KOPT-K1 (cell line): ENCODE data around the gene CHRD.
A peak's percentile ranks its signal among the peaks of the same experiment; 100 is the strongest.
"Not testable (repeated sequence)": the region's sequence is repeated elsewhere in the genome, so short reads cannot be mapped to it uniquely, and the experiment has no call there.

Experiments used
- H3K27ac ChIP-seq: fragments of 200-600 bp; sonication (generic); 2 replicates; pipeline ENCODE4 v1.5.1; 2016; ENCODE audit warnings: antibody characterized with exemption, mild to moderate bottlenecking, low read depth, low read length; ENCODE audit not compliant: poor library complexity, severe bottlenecking
- H3K36me3 ChIP-seq: fragments of 200-600 bp; sonication (generic); 2 replicates; pipeline ENCODE4 v1.5.1; 2017; ENCODE audit warnings: antibody characterized with exemption, mild to moderate bottlenecking, low read length, moderate library complexity; ENCODE audit not compliant: insufficient read depth
- H3K9me3 ChIP-seq: fragments of 200-600 bp; sonication (generic); 2 replicates; pipeline ENCODE4 v1.5.1; 2017; ENCODE audit warnings: antibody characterized with exemption, low read length, mild to moderate bottlenecking; ENCODE audit not compliant: insufficient read depth, poor library complexity, severe bottlenecking

Gene CHRD

GRCh38 chr3:184379358-184380184 lies at the start of gene CHRD:
CHRD (plus strand) TSS chr3:184380054; CDS start chr3:184380319, 265 bp downstream.
- no peaks in the 10 kb centered on the region for H3K9me3 ChIP-seq
- H3K36me3 ChIP-seq, result no peaks in the 10 kb centered on the region
- no peak within 1 kb of the TSS for H3K27ac ChIP-seq

- H3K36me3 ChIP-seq, result peaks cover 82% of the 10 kb centered on the region
- no peak overlapping the region for H3K27ac ChIP-seq
These were observed 47.3 kb upstream of the CHRD start for GRCh38 chr3:184332370-184333090.

GRCh38 chr3:184333190-184333589 lies 46.7 kb upstream of the CHRD start:
- no peak overlapping the region for H3K27ac ChIP-seq
- no peaks in the 10 kb centered on the region for H3K9me3 ChIP-seq
- H3K36me3 ChIP-seq, result peaks cover 75% of the 10 kb centered on the region

More at GRCh38 chr3:184332370-184333090, 47.3 kb upstream of the CHRD start:
- no peaks in the 10 kb centered on the region for H3K9me3 ChIP-seq

- Histone ChIP-seq H3K27ac (no peak overlapping the region), H3K36me3 (peaks cover 70% of the 10 kb centered on the region), H3K9me3 (no peaks in the 10 kb centered on the region)
These were observed 46.2 kb upstream of the CHRD start for GRCh38 chr3:184333700-184334099.

GRCh38 chr3:184334470-184335158 lies 45.2 kb upstream of the CHRD start:
- Histone ChIP-seq H3K36me3 (peaks cover 61% of the 10 kb centered on the region), H3K27ac (no peak overlapping the region), H3K9me3 (no peaks in the 10 kb centered on the region)

GRCh38 chr3:184335291-184335660 lies 44.6 kb upstream of the CHRD start:
- H3K9me3 ChIP-seq, result no peaks in the 10 kb centered on the region
- peak overlapping the region; percentile 35 for H3K27ac ChIP-seq
- peaks cover 54% of the 10 kb centered on the region for H3K36me3 ChIP-seq

- H3K9me3 ChIP-seq, result no peaks in the 10 kb centered on the region
- peak overlapping the region; percentile 35 for H3K27ac ChIP-seq
- H3K36me3 ChIP-seq, result peaks cover 48% of the 10 kb centered on the region
These were observed 44.0 kb upstream of the CHRD start for GRCh38 chr3:184335661-184336546.

GRCh38 chr3:184336547-184337398 lies 43.1 kb upstream of the CHRD start:
- H3K27ac ChIP-seq, result peak overlapping the region; percentile 19

GRCh38 chr3:184337399-184337714 lies 42.5 kb upstream of the CHRD start, which contains the start of gene FAM131A:
FAM131A (plus strand) TSS chr3:184337600; CDS start chr3:184337631, 31 bp downstream.
- H3K36me3 ChIP-seq, result peaks cover 33% of the 10 kb centered on the region
- no peaks in the 10 kb centered on the region for H3K9me3 ChIP-seq
- peak within 1 kb of the TSS; percentile 19 for H3K27ac ChIP-seq

More at GRCh38 chr3:184336547-184337398, 43.1 kb upstream of the CHRD start:
- Histone ChIP-seq H3K9me3 (no peaks in the 10 kb centered on the region), H3K36me3 (peaks cover 39% of the 10 kb centered on the region)

- no peak overlapping the region for H3K27ac ChIP-seq
- no peaks in the 10 kb centered on the region for H3K9me3 ChIP-seq
- H3K36me3 ChIP-seq, result peaks cover 27% of the 10 kb centered on the region
These were observed 41.9 kb upstream of the CHRD start for GRCh38 chr3:184337981-184338380.

GRCh38 chr3:184338511-184338945 lies 41.3 kb upstream of the CHRD start:
- no peak overlapping the region for H3K27ac ChIP-seq

GRCh38 chr3:184339001-184339400 lies 40.9 kb upstream of the CHRD start:
- Histone ChIP-seq H3K27ac (no peak overlapping the region), H3K9me3 (no peaks in the 10 kb centered on the region), H3K36me3 (peaks cover 17% of the 10 kb centered on the region)

More at GRCh38 chr3:184338511-184338945, 41.3 kb upstream of the CHRD start:
- peaks cover 22% of the 10 kb centered on the region for H3K36me3 ChIP-seq
- H3K9me3 ChIP-seq, result no peaks in the 10 kb centered on the region

GRCh38 chr3:184339451-184340135 lies 40.3 kb upstream of the CHRD start:
- H3K27ac ChIP-seq, H3K9me3 ChIP-seq: not testable (repeated sequence)
- peaks cover 11% of the 10 kb centered on the region for H3K36me3 ChIP-seq
